ENCODE data around the gene DGKI.

DNA sequence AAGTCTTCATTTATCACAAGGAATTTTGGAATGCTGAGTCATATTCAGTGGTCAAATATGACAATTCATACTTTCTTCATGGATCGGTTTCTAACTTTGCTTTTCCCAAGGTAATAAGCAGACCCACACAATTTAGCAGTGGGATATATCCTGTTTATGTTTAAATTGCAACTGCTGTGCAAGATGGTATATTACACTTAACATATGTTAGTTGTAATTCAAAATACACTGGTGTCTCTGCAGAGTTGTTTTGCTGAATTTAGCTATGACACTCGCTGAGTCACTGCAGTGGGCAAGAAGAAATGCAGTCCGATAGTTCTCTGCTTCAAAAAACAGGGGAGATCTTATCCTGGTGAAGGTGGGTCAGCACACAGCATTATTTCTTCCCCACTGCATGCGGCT lies 308.4 kb downstream of the DGKI start:
- TF ChIP-seq, protein P1, sequence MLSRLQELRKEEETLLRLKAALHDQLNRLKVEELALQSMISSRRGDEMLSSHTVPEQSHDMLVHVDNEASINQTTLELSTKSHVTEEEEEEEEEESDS (CRISPR knock-in tag; IDR thresholded peaks at IDR 0.05), result no peak
- TF ChIP-seq, protein P2, sequence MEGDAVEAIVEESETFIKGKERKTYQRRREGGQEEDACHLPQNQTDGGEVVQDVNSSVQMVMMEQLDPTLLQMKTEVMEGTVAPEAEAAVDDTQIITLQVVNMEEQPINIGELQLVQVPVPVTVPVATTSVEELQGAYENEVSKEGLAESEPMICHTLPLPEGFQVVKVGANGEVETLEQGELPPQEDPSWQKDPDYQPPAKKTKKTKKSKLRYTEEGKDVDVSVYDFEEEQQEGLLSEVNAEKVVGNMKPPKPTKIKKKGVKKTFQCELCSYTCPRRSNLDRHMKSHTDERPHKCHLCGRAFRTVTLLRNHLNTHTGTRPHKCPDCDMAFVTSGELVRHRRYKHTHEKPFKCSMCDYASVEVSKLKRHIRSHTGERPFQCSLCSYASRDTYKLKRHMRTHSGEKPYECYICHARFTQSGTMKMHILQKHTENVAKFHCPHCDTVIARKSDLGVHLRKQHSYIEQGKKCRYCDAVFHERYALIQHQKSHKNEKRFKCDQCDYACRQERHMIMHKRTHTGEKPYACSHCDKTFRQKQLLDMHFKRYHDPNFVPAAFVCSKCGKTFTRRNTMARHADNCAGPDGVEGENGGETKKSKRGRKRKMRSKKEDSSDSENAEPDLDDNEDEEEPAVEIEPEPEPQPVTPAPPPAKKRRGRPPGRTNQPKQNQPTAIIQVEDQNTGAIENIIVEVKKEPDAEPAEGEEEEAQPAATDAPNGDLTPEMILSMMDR (IDR thresholded peaks at IDR 0.05 in 2 of 3, conservative IDR thresholded peaks at IDR 0.05 in 1 of 3; ENCODE audit: insufficient read depth in 2 of 3, low read depth in 1 of 3, low read length in 3 of 3), result no peak
- TF ChIP-seq MAZ (CRISPR knock-in tag; conservative IDR thresholded peaks at IDR 0.05 in 1 of 2, IDR thresholded peaks at IDR 0.05 in 1 of 2), result no peak
- no peak for TF ChIP-seq NR1H2 (CRISPR knock-in tag; IDR thresholded peaks at IDR 0.05)
- no peak for TF ChIP-seq ZNF57 (CRISPR knock-in tag; IDR thresholded peaks at IDR 0.05)
- no peak for TF ChIP-seq HDAC2 (IDR thresholded peaks at IDR 0.05)
- no peak for TF ChIP-seq SETDB1 (IDR thresholded peaks at IDR 0.05; ENCODE audit: low read length)
- TF ChIP-seq GABPB1 (CRISPR knock-in tag; IDR thresholded peaks at IDR 0.05), result no peak
- no peak for TF ChIP-seq RCOR1 (IDR thresholded peaks at IDR 0.05; ENCODE audit: borderline replicate concordance in 1 of 2, low read depth in 2 of 2, low read length in 2 of 2)
- TF ChIP-seq, protein P3, sequence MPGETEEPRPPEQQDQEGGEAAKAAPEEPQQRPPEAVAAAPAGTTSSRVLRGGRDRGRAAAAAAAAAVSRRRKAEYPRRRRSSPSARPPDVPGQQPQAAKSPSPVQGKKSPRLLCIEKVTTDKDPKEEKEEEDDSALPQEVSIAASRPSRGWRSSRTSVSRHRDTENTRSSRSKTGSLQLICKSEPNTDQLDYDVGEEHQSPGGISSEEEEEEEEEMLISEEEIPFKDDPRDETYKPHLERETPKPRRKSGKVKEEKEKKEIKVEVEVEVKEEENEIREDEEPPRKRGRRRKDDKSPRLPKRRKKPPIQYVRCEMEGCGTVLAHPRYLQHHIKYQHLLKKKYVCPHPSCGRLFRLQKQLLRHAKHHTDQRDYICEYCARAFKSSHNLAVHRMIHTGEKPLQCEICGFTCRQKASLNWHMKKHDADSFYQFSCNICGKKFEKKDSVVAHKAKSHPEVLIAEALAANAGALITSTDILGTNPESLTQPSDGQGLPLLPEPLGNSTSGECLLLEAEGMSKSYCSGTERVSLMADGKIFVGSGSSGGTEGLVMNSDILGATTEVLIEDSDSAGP (CRISPR knock-in tag; IDR thresholded peaks at IDR 0.05), result no peak
- TF ChIP-seq FIP1L1 (IDR thresholded peaks at IDR 0.05; ENCODE audit: low read depth, low read length, poor library complexity, severe bottlenecking), result no peak
- TF ChIP-seq SIX5 (IDR thresholded peaks at IDR 0.05; ENCODE audit: borderline replicate concordance in 1 of 2, insufficient read depth in 1 of 2, low read depth in 1 of 2, low read length in 2 of 2), result no peak
- TF ChIP-seq POLR2AphosphoS5 (IDR thresholded peaks at IDR 0.05; ENCODE audit: control insufficient read depth, insufficient read depth, low read depth, low read length), result no peak
- TF ChIP-seq FOXM1 (IDR thresholded peaks at IDR 0.05; ENCODE audit: low read depth), result no peak
- no peak for TF ChIP-seq FOXM1 (CRISPR knock-in tag; IDR thresholded peaks at IDR 0.05; ENCODE audit: low read depth)
